Calu3 (cell line): ENCODE measurements around the gene WARS2. TPM values are rescaled to one million over a fixed set of nuclear protein-coding genes. Genes with fewer than 3 reads are reported as not detected.

Source experiments
- BruUV-seq: library from RNA; stranded (reverse); fragments of 400-500 nt; replicated peaks from 2 replicates; lab custom pipeline; 2021; lab: Mats Ljungman, UMichigan
- CTCF ChIA-PET: fragments of 300-600 bp; sonication (Branson Sonifier 250); formaldehyde crosslinking; loops from one replicate; lab custom pipeline; 2022; ENCODE audit warnings: antibody characterized with exemption; lab: Charles Lee
- DNase-seq: peaks from one replicate; pipeline ENCODE4 v3.0.0; 2022
- H3K27ac Mint-ChIP-seq: one replicate; pipeline ENCODE4 v1.8.0; 2022; ENCODE audit warnings: mixed read lengths; ENCODE audit not compliant: unreplicated experiment
- H3K27me3 Mint-ChIP-seq: one replicate; pipeline ENCODE4 v1.8.0; 2022; ENCODE audit warnings: mixed read lengths; ENCODE audit not compliant: unreplicated experiment
- H3K36me3 Mint-ChIP-seq: one replicate; pipeline ENCODE4 v1.8.0; 2022; ENCODE audit warnings: mild to moderate bottlenecking, moderate library complexity, mixed read lengths; ENCODE audit not compliant: insufficient read depth, unreplicated experiment
- H3K4me1 Mint-ChIP-seq: one replicate; pipeline ENCODE4 v1.8.0; 2022; ENCODE audit warnings: mild to moderate bottlenecking, low read depth, mixed read lengths; ENCODE audit not compliant: unreplicated experiment
- H3K4me3 Mint-ChIP-seq: one replicate; pipeline ENCODE4 v1.8.0; 2022; ENCODE audit warnings: mild to moderate bottlenecking, low read depth, moderate library complexity, mixed read lengths; ENCODE audit not compliant: unreplicated experiment
- H3K9me3 Mint-ChIP-seq: one replicate; pipeline ENCODE4 v1.8.0; 2022; ENCODE audit warnings: low read depth, mixed read lengths; ENCODE audit not compliant: unreplicated experiment
- CTCF ChIP-seq: fragments of 200-600 bp; IDR thresholded peaks from one replicate; pipeline ENCODE4 v1.8.0; 2022; ENCODE audit warnings: antibody characterized with exemption; ENCODE audit not compliant: unreplicated experiment
- intact Hi-C: fragments of 100-400 bp; cut with micrococcal nuclease; formaldehyde crosslinking; loops from one replicate; pipeline ENCODE4 v1.10.0; 2022; ENCODE audit not compliant: unreplicated experiment
- total RNA-seq: library from RNA; stranded (reverse); gene quantifications from 2 replicates; pipeline ENCODE4 v1.2.3, GENCODE V29; 2022

WARS2 gene
- total RNA-seq, 1 experiment from 2014 or later: 7.8 TPM

- no peak for TF ChIP-seq CTCF
- Mint-ChIP-seq H3K36me3 (no peaks in the 10 kb centered on the region), H3K4me1 (no peaks in the 10 kb centered on the region), H3K9me3 (peaks cover 9% of the 10 kb centered on the region), H3K27me3 (peaks cover 5% of the 10 kb centered on the region), H3K27ac (no peak overlapping the region), H3K4me3 (no peak overlapping the region)
- no peak for DNase-seq
- CTCF ChIA-PET: no interaction called here
- no TSS peak for BruUV-seq
- intact Hi-C loops: no loop called here
These were observed 153.6 kb downstream of the WARS2 start for GRCh38 chr1:118986555-118987467.

- Mint-ChIP-seq H3K4me1 (no peaks in the 10 kb centered on the region), H3K36me3 (no peaks in the 10 kb centered on the region), H3K27me3 (no peaks in the 10 kb centered on the region), H3K4me3 (no peak overlapping the region), H3K27ac (no peak overlapping the region), H3K9me3 (peaks cover 9% of the 10 kb centered on the region)
- intact Hi-C loops: no loop called here
- BruUV-seq: no TSS peak
- CTCF ChIA-PET: no interaction called here
- no peak for DNase-seq
- TF ChIP-seq CTCF: no peak
These were observed 154.6 kb downstream of the WARS2 start for GRCh38 chr1:118985640-118986554.

- BruUV-seq: no TSS peak
- Mint-ChIP-seq H3K4me3 (no peak overlapping the region), H3K9me3 (peaks cover 9% of the 10 kb centered on the region), H3K27ac (no peak overlapping the region), H3K4me1 (no peaks in the 10 kb centered on the region), H3K36me3 (no peaks in the 10 kb centered on the region), H3K27me3 (no peaks in the 10 kb centered on the region)
- no peak for TF ChIP-seq CTCF
- DNase-seq: no peak
- intact Hi-C loops: no loop called here
- CTCF ChIA-PET: no interaction called here
These were observed 155.5 kb downstream of the WARS2 start for GRCh38 chr1:118984722-118985639.
